ENCODE results near the gene PRR29. TPM values are rescaled to one million over a fixed set of nuclear protein-coding genes. Genes with fewer than 3 reads are reported as not detected.

PRR29 gene
- polyA plus RNA-seq: not detected in 2 replicates

GRCh38 chr17:63998050-63998720 lies at the start of gene PRR29:
Gene PRR29 (plus strand): TSS chr17:63998351. CDS start chr17:63998365, 14 bp downstream.

GRCh38 chr17:63972796-63973195 lies 25.4 kb upstream of the PRR29 start, which contains the start of gene SCN4A:
Gene SCN4A (minus strand): TSS chr17:63972918. CDS start chr17:63972841, 77 bp downstream.

DNA sequence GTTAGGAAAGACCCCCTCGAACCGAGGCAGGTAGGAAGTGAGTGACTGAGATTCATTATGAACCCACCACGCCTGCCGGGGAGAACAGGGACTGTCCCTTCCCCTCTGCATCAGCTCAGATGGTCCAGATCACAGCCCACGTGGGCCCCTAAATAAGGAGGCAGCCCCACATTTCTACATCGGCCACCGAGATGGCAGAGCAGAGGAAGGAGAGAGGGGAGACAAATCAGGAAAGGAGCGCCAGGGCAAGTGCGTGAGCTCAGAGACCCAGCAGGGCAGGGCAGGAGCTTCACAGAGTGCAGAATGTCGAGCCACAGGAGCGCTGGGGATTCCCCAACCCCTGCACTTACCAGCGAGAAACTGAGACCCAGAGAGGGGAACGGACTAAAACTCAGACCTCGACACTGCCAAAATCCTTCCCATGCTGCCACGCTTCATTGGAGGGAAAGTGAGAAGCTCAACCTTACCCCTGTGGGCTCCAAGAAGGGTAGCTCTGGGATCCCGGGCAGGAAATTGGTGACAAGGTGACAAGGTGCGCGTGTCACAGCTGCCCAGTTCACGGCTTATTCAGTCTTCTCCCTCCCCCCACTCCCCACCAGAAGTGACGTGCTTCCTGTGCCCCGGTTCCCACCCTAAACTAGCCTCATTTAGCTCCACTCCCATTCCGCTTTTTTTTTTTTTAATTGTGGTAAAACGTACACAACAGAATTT lies 22.1 kb downstream of the PRR29 start, which contains the start of gene ICAM2:
TSS of gene ICAM2 (minus strand) at position 578 of the 711 bp plus-strand sequence. CDS start 13,942 bp downstream, outside the sequence.

Other genes starting within 250 kb of the PRR29 start
- gene CCDC47, start 224.8 kb upstream of the PRR29 start, polyA plus RNA-seq: 70.6 and 83.0 TPM in 2 replicates
- gene DDX42, start 224.2 kb upstream of the PRR29 start, polyA plus RNA-seq: 26.0 and 30.9 TPM in 2 replicates
- gene PSMC5, start 170.9 kb upstream of the PRR29 start, polyA plus RNA-seq: 189 and 271 TPM in 2 replicates
- gene FTSJ3, start 170.7 kb upstream of the PRR29 start, polyA plus RNA-seq: 9.9 and 16.4 TPM in 2 replicates
- gene SMARCD2, start 155.7 kb upstream of the PRR29 start, polyA plus RNA-seq: 0.27 and 1.8 TPM in 2 replicates
- not detected in 2 replicates for gene CSH2, start 124.7 kb upstream of the PRR29 start, polyA plus RNA-seq
- gene GH2, start 116.4 kb upstream of the PRR29 start, polyA plus RNA-seq: not detected in 2 replicates
- not detected in 2 replicates for gene CSH1, start 101.8 kb upstream of the PRR29 start, polyA plus RNA-seq
- not detected in 2 replicates for gene CSHL1, start 87.1 kb upstream of the PRR29 start, polyA plus RNA-seq
- not detected in 2 replicates for gene GH1, start 79.5 kb upstream of the PRR29 start, polyA plus RNA-seq
- gene CD79B, start 66.0 kb upstream of the PRR29 start, polyA plus RNA-seq: not detected in 2 replicates
- 0.10 TPM in 1 of 2 replicates, not detected in the other for gene SCN4A, start 25.4 kb upstream of the PRR29 start, polyA plus RNA-seq
- gene ICAM2, start 22.3 kb downstream of the PRR29 start, polyA plus RNA-seq: 5.1 and 6.0 TPM in 2 replicates
- 0.94 and 2.0 TPM in 2 replicates for gene ERN1, start 131.8 kb downstream of the PRR29 start, polyA plus RNA-seq